A549 (cell line): ENCODE measurements around the gene GGT1.
"Not testable (repeated sequence)": the region's sequence is repeated elsewhere in the genome, so short reads cannot be mapped to it uniquely, and the experiment has no call there.

ENCODE experiments used
- CEBPB ChIP-seq, 2 experiments: fragments of >200 bp in 1 of 2; sonication (Bioruptor Twin) in 1 of 2; formaldehyde crosslinking in 1 of 2; IDR thresholded peaks; 2 replicates each; pipeline ENCODE4 v1.6.1; 2012 to 2016
- JUN ChIP-seq, 2 experiments: fragments of >200 bp; sonication (Bioruptor Twin); formaldehyde crosslinking; IDR thresholded peaks; 2 replicates in 1 of 2; 3 replicates in 1 of 2; pipeline ENCODE4 v1.6.1; 2016 to 2017
- POLR2A ChIP-seq: IDR thresholded peaks from 2 replicates; pipeline ENCODE4 v1.6.1; 2012; ENCODE audit warnings: mild to moderate bottlenecking, low read length
- POLR2AphosphoS2 ChIP-seq: conservative IDR thresholded peaks from 2 replicates; pipeline ENCODE4 v1.6.1; 2012; ENCODE audit warnings: low read length, improper control_type of control experiment, inconsistent platforms
- RAD21 ChIP-seq, 2 experiments: fragments of >200 bp in 1 of 2; sonication (Bioruptor Twin) in 1 of 2; formaldehyde crosslinking in 1 of 2; IDR thresholded peaks in 1 of 2; conservative IDR thresholded peaks in 1 of 2; 2 replicates in 1 of 2; 3 replicates in 1 of 2; pipeline ENCODE4 v1.6.1; 2012 to 2018; ENCODE audit warnings: inconsistent platforms in 1 of 2
- RFX5 ChIP-seq: fragments of 450-650 bp; IDR thresholded peaks from 2 replicates; pipeline ENCODE4 v1.7.1; 2014; ENCODE audit warnings: antibody characterized with exemption, mild to moderate bottlenecking, moderate library complexity
- ZFP36 ChIP-seq: fragments of 450-650 bp; IDR thresholded peaks from 2 replicates; pipeline ENCODE4 v1.6.1; 2014; ENCODE audit warnings: borderline replicate concordance; ENCODE audit not compliant: partially characterized antibody
- TF ChIP-seq, protein P1 (sequence below): fragments of >200 bp; sonication (Bioruptor Twin); formaldehyde crosslinking; IDR thresholded peaks from 3 replicates; pipeline ENCODE4 v1.5.1; 2016
- TF ChIP-seq, protein P2 (sequence below): fragments of 200-600 bp; sonication (generic); IDR thresholded peaks from 2 replicates; pipeline ENCODE4 v1.6.1; 2016; ENCODE audit warnings: antibody characterized with exemption, mild to moderate bottlenecking, moderate library complexity

DNA sequence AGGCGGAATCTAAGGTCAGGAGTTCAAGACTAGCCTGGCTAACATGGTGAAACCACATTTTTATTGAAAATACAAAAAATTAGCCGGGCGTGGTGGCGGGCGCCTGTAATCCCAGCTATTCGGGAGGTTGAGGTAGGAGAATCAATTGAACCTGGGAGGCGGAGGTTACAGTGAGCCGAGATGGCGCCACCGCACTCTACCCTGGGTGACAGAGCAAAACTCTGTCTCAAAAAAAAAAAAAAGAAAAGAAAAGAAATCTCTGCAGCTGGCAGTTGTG is 9.5 kb upstream of the GGT1 start:
- not testable (repeated sequence) for TF ChIP-seq ZFP36; POLR2A; RAD21 (conservative IDR thresholded peaks at IDR 0.05 in 1 of 2, IDR thresholded peaks at IDR 0.05 in 1 of 2); POLR2AphosphoS2; CEBPB (IDR thresholded peaks at IDR 0.05); JUN (IDR thresholded peaks at IDR 0.05); RFX5
- TF ChIP-seq, protein P1, sequence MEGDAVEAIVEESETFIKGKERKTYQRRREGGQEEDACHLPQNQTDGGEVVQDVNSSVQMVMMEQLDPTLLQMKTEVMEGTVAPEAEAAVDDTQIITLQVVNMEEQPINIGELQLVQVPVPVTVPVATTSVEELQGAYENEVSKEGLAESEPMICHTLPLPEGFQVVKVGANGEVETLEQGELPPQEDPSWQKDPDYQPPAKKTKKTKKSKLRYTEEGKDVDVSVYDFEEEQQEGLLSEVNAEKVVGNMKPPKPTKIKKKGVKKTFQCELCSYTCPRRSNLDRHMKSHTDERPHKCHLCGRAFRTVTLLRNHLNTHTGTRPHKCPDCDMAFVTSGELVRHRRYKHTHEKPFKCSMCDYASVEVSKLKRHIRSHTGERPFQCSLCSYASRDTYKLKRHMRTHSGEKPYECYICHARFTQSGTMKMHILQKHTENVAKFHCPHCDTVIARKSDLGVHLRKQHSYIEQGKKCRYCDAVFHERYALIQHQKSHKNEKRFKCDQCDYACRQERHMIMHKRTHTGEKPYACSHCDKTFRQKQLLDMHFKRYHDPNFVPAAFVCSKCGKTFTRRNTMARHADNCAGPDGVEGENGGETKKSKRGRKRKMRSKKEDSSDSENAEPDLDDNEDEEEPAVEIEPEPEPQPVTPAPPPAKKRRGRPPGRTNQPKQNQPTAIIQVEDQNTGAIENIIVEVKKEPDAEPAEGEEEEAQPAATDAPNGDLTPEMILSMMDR = not testable (repeated sequence)
- TF ChIP-seq, protein P2, sequence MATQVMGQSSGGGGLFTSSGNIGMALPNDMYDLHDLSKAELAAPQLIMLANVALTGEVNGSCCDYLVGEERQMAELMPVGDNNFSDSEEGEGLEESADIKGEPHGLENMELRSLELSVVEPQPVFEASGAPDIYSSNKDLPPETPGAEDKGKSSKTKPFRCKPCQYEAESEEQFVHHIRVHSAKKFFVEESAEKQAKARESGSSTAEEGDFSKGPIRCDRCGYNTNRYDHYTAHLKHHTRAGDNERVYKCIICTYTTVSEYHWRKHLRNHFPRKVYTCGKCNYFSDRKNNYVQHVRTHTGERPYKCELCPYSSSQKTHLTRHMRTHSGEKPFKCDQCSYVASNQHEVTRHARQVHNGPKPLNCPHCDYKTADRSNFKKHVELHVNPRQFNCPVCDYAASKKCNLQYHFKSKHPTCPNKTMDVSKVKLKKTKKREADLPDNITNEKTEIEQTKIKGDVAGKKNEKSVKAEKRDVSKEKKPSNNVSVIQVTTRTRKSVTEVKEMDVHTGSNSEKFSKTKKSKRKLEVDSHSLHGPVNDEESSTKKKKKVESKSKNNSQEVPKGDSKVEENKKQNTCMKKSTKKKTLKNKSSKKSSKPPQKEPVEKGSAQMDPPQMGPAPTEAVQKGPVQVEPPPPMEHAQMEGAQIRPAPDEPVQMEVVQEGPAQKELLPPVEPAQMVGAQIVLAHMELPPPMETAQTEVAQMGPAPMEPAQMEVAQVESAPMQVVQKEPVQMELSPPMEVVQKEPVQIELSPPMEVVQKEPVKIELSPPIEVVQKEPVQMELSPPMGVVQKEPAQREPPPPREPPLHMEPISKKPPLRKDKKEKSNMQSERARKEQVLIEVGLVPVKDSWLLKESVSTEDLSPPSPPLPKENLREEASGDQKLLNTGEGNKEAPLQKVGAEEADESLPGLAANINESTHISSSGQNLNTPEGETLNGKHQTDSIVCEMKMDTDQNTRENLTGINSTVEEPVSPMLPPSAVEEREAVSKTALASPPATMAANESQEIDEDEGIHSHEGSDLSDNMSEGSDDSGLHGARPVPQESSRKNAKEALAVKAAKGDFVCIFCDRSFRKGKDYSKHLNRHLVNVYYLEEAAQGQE = not testable (repeated sequence)
